ENCODE measurements around the gene ZNF155. TPM values are rescaled to one million over a fixed set of nuclear protein-coding genes. Genes with fewer than 3 reads are reported as not detected.

ZNF155 gene
- total RNA-seq (1 to 10 TPM; 3.8 to 5.5 TPM), polyA plus RNA-seq (1 to 10 TPM; 1.7 to 2.0 TPM)

DNA sequence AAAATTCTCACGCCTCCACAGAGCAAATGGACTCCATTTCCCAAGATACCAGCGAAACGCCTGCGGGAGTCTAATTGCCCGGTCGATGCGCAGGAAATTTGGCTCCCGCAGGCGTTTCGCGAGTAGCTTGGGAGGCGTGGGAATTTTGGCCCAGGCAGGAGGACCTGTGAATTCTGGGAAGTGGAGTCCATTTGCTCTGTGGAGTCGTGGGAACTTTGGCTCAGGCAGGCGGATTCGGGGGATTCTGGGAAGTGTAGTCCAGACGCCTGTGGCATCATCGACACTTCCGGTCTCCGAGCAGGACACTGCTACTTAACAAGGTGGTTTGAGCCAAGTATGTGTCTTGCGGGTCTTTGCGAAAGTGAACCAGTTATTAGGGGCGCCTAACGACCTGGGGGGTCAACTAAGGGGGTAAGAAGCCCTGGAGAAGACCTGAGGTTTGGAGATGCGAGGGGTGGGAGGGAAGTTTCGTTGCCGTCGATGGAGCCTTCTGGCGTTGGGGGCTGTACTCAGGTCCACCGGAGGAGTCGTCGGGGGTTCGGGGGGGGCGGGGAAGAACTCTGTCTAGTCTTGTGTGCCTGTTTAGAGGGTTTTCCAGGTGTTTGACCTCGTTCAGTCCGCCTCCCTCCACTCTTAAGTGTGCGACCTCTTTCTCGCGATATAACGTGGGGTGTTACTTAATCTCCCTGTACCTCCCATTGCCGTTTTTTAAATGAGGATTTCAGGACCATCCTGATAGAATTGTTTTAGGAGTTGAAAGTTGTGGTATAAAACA is at the start of gene ZNF155:
Gene ZNF155, plus strand, starts transcription at position 277 of the 775 bp plus-strand sequence. CDS start 4,356 bp downstream, outside the sequence.
- Histone ChIP-seq H3K9ac (ENCODE audit: low read depth in 1 of 2, low read length in 2 of 2) (peak within 1 kb of the TSS in 1 of 2 donors; percentile 8), H3K4me1 (ENCODE audit: control insufficient read depth in 4 of 4, insufficient read depth in 4 of 4, low read length in 3 of 4) (peaks cover 0 to 8% (median 0%) of the 10 kb centered on the region in 4 donors), H3K9me3 (ENCODE audit: control insufficient read depth in 4 of 4, low read length in 3 of 4) (peaks cover 4 to 28% (median 19%) of the 10 kb centered on the region in 4 donors), H3K27me3 (ENCODE audit: control insufficient read depth in 4 of 4, insufficient read depth in 4 of 4, low read length in 3 of 4) (no peaks in the 10 kb centered on the region), H3K4me3 (ENCODE audit: low read depth in 1 of 3, low read length in 3 of 3) (peak within 1 kb of the TSS; percentile 68 to 88 (median 84)), H3K36me3 (ENCODE audit: control insufficient read depth in 4 of 4, insufficient read depth in 3 of 4, low read depth in 1 of 4, low read length in 3 of 4) (peaks cover 0 to 20% (median 12%) of the 10 kb centered on the region in 4 donors), H3K27ac (ENCODE audit: low read depth in 1 of 2, low read length in 2 of 2) (peak within 1 kb of the TSS; percentile 28 to 36)
- TF ChIP-seq NR2F2 (IDR thresholded peaks at IDR 0.05) (peak; percentile 16), SP1 (IDR thresholded peaks at IDR 0.05) (no peak), RAD21 (IDR thresholded peaks at IDR 0.05) (peak; percentile 27 to 29), JUND (IDR thresholded peaks at IDR 0.05) (no peak), EGR1 (IDR thresholded peaks at IDR 0.05; ENCODE audit: low read depth in 2 of 2) (peak; percentile 53 to 54), GABPA (IDR thresholded peaks at IDR 0.05 in 1 of 2, conservative IDR thresholded peaks at IDR 0.05 in 1 of 2) (peak; percentile 72 to 96), FOXA1 (IDR thresholded peaks at IDR 0.05) (no peak), HNF4A (conservative IDR thresholded peaks at IDR 0.05) (peak; percentile 58 to 68), TAF1 (conservative IDR thresholded peaks at IDR 0.05) (no peak), HNF4G (IDR thresholded peaks at IDR 0.05) (peak; percentile 19), RXRA (IDR thresholded peaks at IDR 0.05) (peak; percentile 22 to 38), FOXA2 (IDR thresholded peaks at IDR 0.05) (peak; percentile 24), YY1 (IDR thresholded peaks at IDR 0.05) (peak; percentile 96)
- TF ChIP-seq, protein P1, sequence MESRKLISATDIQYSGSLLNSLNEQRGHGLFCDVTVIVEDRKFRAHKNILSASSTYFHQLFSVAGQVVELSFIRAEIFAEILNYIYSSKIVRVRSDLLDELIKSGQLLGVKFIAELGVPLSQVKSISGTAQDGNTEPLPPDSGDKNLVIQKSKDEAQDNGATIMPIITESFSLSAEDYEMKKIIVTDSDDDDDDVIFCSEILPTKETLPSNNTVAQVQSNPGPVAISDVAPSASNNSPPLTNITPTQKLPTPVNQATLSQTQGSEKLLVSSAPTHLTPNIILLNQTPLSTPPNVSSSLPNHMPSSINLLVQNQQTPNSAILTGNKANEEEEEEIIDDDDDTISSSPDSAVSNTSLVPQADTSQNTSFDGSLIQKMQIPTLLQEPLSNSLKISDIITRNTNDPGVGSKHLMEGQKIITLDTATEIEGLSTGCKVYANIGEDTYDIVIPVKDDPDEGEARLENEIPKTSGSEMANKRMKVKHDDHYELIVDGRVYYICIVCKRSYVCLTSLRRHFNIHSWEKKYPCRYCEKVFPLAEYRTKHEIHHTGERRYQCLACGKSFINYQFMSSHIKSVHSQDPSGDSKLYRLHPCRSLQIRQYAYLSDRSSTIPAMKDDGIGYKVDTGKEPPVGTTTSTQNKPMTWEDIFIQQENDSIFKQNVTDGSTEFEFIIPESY (IDR thresholded peaks at IDR 0.05), result peak; percentile 94
- TF ChIP-seq, protein P2, sequence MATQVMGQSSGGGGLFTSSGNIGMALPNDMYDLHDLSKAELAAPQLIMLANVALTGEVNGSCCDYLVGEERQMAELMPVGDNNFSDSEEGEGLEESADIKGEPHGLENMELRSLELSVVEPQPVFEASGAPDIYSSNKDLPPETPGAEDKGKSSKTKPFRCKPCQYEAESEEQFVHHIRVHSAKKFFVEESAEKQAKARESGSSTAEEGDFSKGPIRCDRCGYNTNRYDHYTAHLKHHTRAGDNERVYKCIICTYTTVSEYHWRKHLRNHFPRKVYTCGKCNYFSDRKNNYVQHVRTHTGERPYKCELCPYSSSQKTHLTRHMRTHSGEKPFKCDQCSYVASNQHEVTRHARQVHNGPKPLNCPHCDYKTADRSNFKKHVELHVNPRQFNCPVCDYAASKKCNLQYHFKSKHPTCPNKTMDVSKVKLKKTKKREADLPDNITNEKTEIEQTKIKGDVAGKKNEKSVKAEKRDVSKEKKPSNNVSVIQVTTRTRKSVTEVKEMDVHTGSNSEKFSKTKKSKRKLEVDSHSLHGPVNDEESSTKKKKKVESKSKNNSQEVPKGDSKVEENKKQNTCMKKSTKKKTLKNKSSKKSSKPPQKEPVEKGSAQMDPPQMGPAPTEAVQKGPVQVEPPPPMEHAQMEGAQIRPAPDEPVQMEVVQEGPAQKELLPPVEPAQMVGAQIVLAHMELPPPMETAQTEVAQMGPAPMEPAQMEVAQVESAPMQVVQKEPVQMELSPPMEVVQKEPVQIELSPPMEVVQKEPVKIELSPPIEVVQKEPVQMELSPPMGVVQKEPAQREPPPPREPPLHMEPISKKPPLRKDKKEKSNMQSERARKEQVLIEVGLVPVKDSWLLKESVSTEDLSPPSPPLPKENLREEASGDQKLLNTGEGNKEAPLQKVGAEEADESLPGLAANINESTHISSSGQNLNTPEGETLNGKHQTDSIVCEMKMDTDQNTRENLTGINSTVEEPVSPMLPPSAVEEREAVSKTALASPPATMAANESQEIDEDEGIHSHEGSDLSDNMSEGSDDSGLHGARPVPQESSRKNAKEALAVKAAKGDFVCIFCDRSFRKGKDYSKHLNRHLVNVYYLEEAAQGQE (IDR thresholded peaks at IDR 0.05), result peak; percentile 28
- TF ChIP-seq, protein P3, sequence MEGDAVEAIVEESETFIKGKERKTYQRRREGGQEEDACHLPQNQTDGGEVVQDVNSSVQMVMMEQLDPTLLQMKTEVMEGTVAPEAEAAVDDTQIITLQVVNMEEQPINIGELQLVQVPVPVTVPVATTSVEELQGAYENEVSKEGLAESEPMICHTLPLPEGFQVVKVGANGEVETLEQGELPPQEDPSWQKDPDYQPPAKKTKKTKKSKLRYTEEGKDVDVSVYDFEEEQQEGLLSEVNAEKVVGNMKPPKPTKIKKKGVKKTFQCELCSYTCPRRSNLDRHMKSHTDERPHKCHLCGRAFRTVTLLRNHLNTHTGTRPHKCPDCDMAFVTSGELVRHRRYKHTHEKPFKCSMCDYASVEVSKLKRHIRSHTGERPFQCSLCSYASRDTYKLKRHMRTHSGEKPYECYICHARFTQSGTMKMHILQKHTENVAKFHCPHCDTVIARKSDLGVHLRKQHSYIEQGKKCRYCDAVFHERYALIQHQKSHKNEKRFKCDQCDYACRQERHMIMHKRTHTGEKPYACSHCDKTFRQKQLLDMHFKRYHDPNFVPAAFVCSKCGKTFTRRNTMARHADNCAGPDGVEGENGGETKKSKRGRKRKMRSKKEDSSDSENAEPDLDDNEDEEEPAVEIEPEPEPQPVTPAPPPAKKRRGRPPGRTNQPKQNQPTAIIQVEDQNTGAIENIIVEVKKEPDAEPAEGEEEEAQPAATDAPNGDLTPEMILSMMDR (IDR thresholded peaks at IDR 0.05; ENCODE audit: low read depth, low read length, missing input control), result no peak
- TF ChIP-seq, protein P4, sequence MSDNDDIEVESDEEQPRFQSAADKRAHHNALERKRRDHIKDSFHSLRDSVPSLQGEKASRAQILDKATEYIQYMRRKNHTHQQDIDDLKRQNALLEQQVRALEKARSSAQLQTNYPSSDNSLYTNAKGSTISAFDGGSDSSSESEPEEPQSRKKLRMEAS (IDR thresholded peaks at IDR 0.05), result peak; percentile 85
- TF ChIP-seq, protein P5, sequence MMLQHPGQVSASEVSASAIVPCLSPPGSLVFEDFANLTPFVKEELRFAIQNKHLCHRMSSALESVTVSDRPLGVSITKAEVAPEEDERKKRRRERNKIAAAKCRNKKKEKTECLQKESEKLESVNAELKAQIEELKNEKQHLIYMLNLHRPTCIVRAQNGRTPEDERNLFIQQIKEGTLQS (IDR thresholded peaks at IDR 0.05), result peak; percentile 80
- WGBS, result 1% methylated on average over 40 of the region's 40 CpGs
- DNase-seq (ENCODE audit: low spot score), result peak; percentile 81

Data from liver (tissue), 9 donors.